Stromal cell of bone marrow (primary cell): ENCODE data around the gene ADAMTS17.
A peak's percentile ranks its signal among the peaks of the same experiment; 100 is the strongest.

Source experiments
- DNase-seq: peaks from one replicate; pipeline ENCODE4 v3.0.0-alpha.2; 2012; ENCODE audit warnings: low read depth

ADAMTS17 gene

GRCh38 chr15:100309109-100310040 lies 32.4 kb downstream of the ADAMTS17 start:
- no peak for DNase-seq

- DNase-seq = no peak
Measured at GRCh38 chr15:100308608-100309007, 33.2 kb downstream of the ADAMTS17 start.

GRCh38 chr15:100308213-100308600 lies 33.6 kb downstream of the ADAMTS17 start:
- peak; percentile 18 for DNase-seq

GRCh38 chr15:100307241-100308212 lies 34.2 kb downstream of the ADAMTS17 start:
- no peak for DNase-seq

- DNase-seq = no peak
Measured at GRCh38 chr15:100306098-100306497, 35.7 kb downstream of the ADAMTS17 start.

- DNase-seq = no peak
Measured at GRCh38 chr15:100301910-100302431, 39.8 kb downstream of the ADAMTS17 start.

GRCh38 chr15:100298257-100298656 lies 43.5 kb downstream of the ADAMTS17 start:
- DNase-seq = no peak

GRCh38 chr15:100297812-100298211 lies 44.0 kb downstream of the ADAMTS17 start:
- no peak for DNase-seq

GRCh38 chr15:100295939-100296565 lies 45.7 kb downstream of the ADAMTS17 start:
- DNase-seq = no peak

- DNase-seq = no peak
Measured at GRCh38 chr15:100292010-100292409, 49.8 kb downstream of the ADAMTS17 start.

- no peak for DNase-seq
Measured at GRCh38 chr15:100291106-100291505, 50.7 kb downstream of the ADAMTS17 start.

GRCh38 chr15:100285641-100286295 lies 56.0 kb downstream of the ADAMTS17 start:
- no peak for DNase-seq

GRCh38 chr15:100284701-100285100 lies 57.1 kb downstream of the ADAMTS17 start:
- DNase-seq = no peak

GRCh38 chr15:100284191-100284590 lies 57.6 kb downstream of the ADAMTS17 start:
- no peak for DNase-seq

GRCh38 chr15:100281096-100281917 lies 60.5 kb downstream of the ADAMTS17 start:
- no peak for DNase-seq

GRCh38 chr15:100279849-100280248 lies 61.9 kb downstream of the ADAMTS17 start:
- DNase-seq = no peak

- no peak for DNase-seq
Measured at GRCh38 chr15:100279446-100279845, 62.3 kb downstream of the ADAMTS17 start.

- DNase-seq = no peak
Measured at GRCh38 chr15:100278596-100279380, 63.0 kb downstream of the ADAMTS17 start.

- no peak for DNase-seq
Measured at GRCh38 chr15:100277087-100277855, 64.5 kb downstream of the ADAMTS17 start.
